HG02759 (cell line): Measurements from ENCODE around the gene ZC2HC1C.
"Not testable (repeated sequence)": the region's sequence is repeated elsewhere in the genome, so short reads cannot be mapped to it uniquely, and the experiment has no call there.

ENCODE experiments used
- ATAC-seq: cut with Tn5 transposase; IDR thresholded peaks from one replicate; pipeline ENCODE4 v1.9.1; 2021; ENCODE audit warnings: mild to moderate bottlenecking, moderate library complexity; ENCODE audit not compliant: unreplicated experiment

Gene ZC2HC1C

GRCh38 chr14:75090353-75090752 lies 20.9 kb downstream of the ZC2HC1C start:
- ATAC-seq = no peak

GRCh38 chr14:75091251-75091650 lies 21.8 kb downstream of the ZC2HC1C start:
- no peak for ATAC-seq

DNA sequence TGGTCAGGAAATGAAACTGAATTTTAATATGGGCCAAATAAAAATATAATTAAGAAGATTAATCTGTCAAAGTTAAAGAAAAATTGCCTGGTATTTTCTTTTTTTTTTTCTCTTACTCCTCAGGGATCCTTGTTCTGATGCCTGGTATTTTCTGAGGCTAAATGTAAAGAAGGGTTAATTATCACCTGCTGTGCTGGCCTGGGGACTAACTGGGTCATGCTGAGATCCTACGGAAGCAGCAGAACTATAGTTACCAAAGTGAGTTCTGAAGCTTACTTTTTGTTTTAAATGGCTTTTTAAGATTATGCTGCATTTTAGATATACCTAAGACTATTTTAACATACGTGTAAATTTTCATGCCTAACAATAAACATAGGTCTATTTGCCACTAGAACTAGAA lies 23.3 kb downstream of the ZC2HC1C start:
- no peak for ATAC-seq

- ATAC-seq = no peak
Measured at GRCh38 chr14:75094896-75095295, 25.5 kb downstream of the ZC2HC1C start.

GRCh38 chr14:75095690-75096089 lies 26.2 kb downstream of the ZC2HC1C start:
- no peak for ATAC-seq

GRCh38 chr14:75096959-75097358 lies 27.5 kb downstream of the ZC2HC1C start:
- no peak for ATAC-seq

- ATAC-seq = no peak
Measured at GRCh38 chr14:75098212-75098611, 28.8 kb downstream of the ZC2HC1C start.

DNA sequence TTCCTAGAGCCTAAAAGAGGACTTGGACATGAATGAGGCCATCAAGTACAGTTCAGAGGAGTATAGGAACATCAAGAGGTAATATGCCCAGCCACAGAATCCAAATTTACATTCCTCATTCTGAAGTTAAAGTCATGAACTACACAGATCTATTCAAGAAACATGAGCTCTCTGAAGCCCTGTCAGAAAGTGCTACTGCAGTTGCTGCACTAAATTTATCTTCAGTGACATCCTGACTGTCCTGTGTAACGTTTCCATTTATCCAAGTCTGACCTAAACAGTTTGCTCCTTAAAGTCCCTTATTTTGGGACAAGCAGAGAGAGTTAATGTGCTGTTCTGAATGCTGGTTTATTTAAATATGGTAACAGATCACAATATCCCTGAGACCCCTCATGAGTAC lies 29.2 kb downstream of the ZC2HC1C start:
- no peak for ATAC-seq

GRCh38 chr14:75101491-75101890 lies 32.0 kb downstream of the ZC2HC1C start:
- ATAC-seq = no peak

DNA sequence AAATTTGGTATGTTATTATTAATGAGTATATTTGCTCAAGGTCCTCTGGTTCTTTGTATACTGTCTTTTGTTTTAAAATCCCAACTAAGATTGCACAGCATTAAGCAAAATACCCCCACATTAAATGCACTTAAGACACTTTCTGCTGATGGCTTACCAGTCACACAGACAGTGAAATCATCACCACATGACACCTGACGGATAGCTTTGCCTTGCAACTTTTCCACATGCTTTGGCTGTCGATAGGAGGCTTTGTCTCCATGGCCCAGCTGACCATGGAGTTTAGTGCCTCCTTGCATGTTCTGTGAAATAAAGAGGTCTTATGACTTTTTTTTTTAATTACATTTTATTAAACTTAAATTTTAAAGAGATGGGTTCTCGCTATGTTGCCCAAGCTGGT lies 37.7 kb downstream of the ZC2HC1C start:
- no peak for ATAC-seq

- no peak for ATAC-seq
Measured at GRCh38 chr14:75109877-75110276, 40.4 kb downstream of the ZC2HC1C start.

DNA sequence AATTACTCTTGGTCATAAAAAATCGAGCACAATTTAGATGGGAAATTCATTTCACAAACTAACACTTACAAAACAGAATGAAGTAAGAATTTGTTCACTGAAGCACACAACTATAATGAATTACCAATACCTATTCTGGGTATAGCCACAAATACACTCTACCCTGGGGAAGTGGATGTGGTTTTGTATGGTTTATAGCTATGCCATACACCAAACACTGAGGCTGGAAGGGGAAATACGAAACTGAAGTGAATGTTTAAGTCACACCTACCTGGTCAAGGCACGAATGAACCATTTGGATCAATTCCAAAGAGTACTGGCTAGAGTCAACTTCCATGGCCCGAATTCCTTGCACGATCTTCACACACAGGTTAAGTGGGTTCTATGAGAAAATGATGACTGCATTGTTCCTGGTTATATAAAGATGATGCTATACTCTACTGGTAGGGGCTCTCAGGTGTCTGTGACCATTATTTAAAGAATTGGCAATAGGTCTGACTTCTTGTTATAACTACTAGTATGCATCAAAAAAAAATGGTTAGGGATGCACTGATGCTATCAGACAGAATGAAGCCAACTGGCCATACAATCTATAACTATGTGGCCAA lies 44.6 kb downstream of the ZC2HC1C start:
- no peak for ATAC-seq

GRCh38 chr14:75119056-75119455 lies 49.6 kb downstream of the ZC2HC1C start:
- no peak for ATAC-seq

DNA sequence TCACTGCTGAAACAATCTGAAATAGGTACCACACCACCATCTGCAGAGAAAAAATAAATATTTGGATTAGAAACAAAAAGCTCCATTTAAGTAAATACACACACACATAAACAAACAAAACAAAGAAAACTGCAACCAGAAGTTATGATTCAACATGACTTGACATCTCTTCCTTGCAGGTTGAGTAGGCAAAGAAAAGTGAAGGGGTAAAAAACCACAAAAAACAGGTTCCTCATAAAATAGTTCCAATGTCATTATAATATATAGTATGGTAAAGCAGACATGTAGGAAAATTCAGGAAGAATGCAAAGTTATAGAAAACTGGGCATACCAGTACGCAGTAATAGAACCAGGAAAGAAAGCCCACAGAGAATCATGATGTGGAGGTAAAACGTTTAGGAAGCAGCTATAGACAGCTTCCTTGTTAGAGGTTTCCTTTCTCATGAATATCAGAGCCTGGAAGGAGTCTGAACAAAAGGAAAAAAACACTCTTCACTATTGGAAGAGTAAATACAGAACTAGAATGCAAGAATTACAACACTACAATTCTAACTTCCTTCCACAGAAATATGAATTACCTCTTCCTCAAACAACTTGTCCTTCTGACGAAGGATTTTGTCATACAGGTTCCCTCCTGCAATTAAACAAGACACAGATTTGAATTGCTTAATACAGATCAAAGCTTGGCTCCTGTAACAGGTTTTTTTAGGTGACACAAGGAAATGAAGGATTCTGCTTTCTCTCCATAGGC lies 51.3 kb downstream of the ZC2HC1C start:
- no peak for ATAC-seq

DNA sequence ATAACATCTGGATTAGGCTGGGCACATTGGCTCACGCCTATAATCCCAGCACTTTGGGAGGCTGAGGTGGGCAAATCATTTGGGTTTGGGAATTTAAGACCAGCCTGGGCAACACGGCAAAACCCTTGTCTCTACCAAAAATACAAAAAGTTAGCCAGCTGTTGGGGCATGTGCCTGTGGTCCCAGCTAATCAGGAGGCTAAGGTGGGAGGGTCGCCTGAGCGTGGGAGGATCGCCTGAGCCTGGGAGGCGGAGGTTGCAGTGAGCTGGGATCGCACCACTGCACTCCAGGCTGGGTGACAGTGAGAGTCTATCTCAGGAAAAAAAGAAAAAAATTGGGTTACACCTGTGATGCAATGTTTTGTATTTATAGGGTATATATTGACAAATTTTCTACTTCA lies 52.1 kb downstream of the ZC2HC1C start:
- no peak for ATAC-seq

DNA sequence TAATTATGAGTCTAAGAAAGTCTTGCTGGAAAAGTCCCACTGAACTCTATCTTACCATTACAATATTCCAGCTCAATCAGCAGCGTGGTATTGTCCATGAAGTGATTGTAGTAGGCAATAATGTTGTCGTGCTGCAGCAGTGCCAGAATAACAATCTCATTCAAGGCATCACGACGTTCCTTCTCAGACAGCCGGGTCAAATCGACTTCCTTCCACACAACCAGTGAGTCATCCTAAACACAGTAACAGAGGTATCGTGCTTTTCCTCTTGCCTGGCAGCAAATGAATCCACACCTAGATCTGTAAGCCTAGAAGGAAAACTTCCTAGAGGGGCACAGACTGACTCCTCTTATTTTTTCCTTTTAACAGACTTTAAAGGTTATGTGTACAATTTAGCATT lies 54.5 kb downstream of the ZC2HC1C start:
- ATAC-seq = no peak

DNA sequence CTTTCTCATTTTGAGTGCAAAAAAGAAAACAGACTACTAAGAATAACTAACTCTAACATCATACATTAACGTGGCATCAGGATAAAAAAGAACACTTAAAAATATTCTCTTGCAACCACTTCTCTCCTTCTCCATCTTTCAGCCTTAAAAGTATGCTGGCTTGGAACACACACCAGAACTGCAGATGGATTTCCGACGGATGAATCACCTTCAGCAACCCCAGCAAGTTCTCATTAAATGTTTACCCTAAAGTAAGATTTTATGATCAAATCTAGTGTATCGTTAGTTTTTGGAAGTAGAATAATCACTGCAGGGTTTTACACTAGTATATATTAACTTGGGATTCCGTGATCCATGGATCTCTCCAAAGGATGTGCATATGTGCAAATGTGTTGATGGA lies 56.2 kb downstream of the ZC2HC1C start:
- no peak for ATAC-seq

- ATAC-seq = no peak
Measured at GRCh38 chr14:75126121-75126544, 56.7 kb downstream of the ZC2HC1C start.

DNA sequence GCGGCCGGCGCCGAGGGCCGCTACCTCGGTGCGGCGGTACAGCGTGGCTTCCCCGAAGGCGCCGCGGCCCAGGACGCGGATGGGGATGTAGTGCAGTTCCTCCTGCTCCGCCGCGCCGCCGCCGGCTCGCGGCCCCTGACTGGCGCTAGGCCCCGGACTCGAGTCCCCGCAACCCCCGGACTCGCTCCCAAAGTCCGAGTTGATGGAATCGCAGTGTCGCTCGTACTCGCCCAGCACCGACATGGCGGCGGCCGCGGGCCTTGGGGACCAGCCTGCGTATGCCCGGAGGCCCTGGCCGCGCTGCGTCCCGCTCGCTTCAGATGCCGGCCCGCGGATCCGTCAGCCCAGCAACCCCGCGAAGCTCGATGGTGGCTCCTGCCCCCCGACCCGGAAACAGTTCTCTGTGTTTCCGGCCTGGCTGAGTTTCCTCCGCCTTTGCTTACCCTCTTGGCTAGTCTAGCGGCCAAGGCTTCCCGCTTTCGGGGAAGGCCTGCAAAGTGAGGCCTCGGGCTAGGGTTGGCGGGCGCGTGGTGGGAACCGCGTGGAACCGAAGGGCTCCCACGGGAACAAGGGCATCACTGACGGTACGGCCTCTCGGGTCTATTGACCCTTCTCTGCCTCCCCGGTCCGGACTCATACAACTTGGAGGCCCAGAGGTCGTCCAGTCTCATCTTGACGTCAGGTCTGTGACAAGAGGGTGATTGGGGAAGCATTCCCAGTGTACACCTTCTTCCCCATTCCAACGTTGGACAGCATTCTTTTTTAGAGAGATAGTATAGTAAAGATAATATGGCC lies 57.4 kb downstream of the ZC2HC1C start, which contains the start of gene NEK9:
TSS of gene NEK9 (minus strand) at position 370 of the 795 bp plus-strand sequence. CDS start at position 243, 127 bp downstream.
- ATAC-seq = peak; percentile 93

DNA sequence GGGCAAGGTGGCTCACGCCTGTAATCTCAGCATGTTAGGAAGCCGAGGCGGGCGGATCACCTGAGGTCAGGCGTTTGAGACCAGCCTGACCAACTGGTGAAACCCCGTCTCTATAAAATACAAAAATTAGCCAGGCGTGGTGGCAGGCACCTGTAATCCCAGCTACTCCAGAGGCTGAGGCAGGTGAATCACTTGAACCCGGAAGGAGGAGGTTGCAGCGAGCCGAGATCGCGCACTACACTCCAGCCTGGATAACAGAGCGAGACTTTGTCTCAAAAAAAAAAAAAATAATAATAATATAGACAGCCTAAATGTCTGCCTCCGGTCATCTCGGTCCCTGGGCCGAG lies 58.0 kb downstream of the ZC2HC1C start:
- ATAC-seq = not testable (repeated sequence)

- ATAC-seq = no peak
Measured at GRCh38 chr14:75127903-75128595, 58.6 kb downstream of the ZC2HC1C start.
